DMS53 (cell line): ENCODE results near the gene PDE10A.
"Not testable (repeated sequence)": the region's sequence is repeated elsewhere in the genome, so short reads cannot be mapped to it uniquely, and the experiment has no call there.

Source experiments
- DNase-seq: peaks from one replicate; lab custom pipeline; 2025; lab: John Stamatoyannopoulos, UW

The PDE10A gene

GRCh38 chr6:165624871-165625639 lies 38.0 kb downstream of the PDE10A start:
- DNase-seq: no peak

- no peak for DNase-seq
Measured at GRCh38 chr6:165621940-165622339, 41.1 kb downstream of the PDE10A start.

DNA sequence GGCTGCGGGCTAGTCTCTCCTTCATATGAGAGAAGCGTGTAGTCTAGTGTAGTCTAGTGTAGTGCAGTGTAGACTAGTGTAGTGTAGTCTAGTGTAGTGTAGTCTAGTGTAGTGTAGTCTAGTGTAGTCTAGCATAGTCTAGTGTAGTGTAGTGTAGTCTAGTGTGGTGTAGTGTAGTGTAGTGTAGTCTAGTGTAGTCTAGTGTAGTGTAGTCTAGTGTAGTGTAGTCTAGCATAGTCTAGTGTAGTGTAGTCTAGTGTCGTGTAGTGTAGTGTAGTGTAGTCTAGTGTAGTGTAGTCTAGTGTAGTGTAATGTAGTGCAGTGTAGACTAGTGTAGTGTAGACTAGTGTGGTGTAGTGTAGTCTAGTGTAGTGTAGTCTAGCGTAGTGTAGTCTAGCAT lies 44.1 kb downstream of the PDE10A start:
- not testable (repeated sequence) for DNase-seq

GRCh38 chr6:165618241-165618640 lies 44.8 kb downstream of the PDE10A start:
- no peak for DNase-seq

GRCh38 chr6:165617528-165617927 lies 45.5 kb downstream of the PDE10A start:
- DNase-seq: no peak

DNA sequence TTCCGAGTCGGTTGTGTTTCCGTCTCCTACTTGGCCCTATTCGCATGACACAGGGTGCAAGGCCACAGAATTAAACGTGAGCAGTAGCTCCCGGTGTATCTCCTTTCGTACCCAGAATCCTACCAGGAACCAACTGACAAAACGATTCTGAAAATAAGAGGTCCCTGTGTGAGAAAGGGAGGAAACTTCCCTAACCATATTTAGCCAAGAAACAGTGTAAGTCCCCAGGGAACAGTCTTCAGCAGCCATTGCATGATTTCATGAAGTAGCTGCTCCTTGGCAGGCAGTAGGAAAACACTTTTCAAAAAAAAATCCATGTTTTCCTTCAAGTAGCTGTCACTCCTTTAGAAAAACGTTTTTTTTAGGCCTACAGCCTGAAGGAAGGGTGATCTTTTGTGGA lies 46.9 kb downstream of the PDE10A start:
- no peak for DNase-seq

GRCh38 chr6:165615636-165616035 lies 47.4 kb downstream of the PDE10A start:
- DNase-seq: no peak

- DNase-seq: no peak
Measured at GRCh38 chr6:165611294-165611693, 51.7 kb downstream of the PDE10A start.

DNA sequence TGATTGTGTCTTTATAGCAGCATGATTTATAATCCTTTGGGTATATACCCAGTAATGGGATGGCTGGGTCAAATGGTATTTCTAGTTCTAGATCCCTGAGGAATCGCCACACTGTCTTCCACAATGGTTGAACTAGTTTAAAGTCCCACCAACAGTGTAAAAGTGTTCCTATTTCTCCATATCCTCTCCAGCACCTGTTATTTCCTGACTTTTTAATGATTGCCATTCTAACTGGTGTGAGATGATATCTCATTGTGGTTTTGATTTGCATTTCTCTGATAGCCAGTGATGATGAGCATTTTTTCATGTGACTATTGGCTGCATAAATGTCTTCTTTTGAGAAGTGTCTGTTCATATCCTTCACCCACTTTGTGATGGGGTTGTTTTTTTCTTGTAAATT lies 54.5 kb downstream of the PDE10A start:
- DNase-seq: not testable (repeated sequence)

DNA sequence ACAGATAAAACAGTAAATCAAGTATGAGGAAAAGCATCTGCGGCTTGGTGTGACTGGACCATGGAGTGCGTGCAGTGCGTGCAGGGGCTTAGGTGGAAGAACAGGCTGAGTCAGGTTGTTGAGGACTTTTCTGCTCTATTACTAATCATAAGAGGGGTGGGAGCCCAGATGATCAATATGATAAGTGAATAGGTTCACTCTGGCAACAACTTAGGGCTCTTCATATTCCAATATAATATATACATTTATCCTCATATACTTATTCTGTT lies 56.4 kb downstream of the PDE10A start:
- no peak for DNase-seq

GRCh38 chr6:165605901-165606739 lies 56.9 kb downstream of the PDE10A start:
- peak; percentile 3 for DNase-seq

DNA sequence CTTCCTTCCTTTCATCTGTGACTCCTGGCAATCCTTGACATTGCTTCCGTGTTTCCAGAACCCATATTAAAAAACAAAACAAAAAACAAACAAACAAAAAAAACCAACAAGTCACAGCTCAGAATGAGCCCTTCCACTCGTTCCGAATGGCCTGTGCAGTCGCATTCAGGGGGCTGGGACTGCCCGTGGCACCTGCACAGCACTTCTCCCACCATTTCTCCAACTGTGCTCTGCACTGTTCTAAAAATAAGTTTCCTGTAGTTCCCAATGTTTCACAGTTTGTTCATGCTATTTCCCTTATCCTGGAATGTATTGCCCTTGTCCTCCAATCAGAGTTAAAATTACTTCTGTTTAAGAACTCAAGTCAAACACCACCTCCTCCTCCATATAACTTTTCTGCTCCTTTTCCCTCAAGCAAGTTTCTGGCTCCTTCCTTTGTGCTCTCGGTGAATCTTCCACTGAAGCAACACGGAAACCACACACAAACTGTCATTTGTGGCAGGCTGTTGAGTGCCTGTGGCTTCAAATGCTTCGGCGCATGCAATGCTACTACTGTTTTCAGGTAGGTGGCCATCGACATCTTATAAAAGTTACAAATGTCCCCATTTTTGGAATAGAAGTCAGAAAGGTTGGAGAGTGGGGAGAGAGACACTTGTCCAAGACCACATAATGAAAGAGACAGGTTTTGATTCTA lies 57.7 kb downstream of the PDE10A start:
- no peak for DNase-seq

GRCh38 chr6:165602291-165602690 lies 60.8 kb downstream of the PDE10A start:
- DNase-seq: no peak

- no peak for DNase-seq
Measured at GRCh38 chr6:165600606-165601005, 62.4 kb downstream of the PDE10A start.

GRCh38 chr6:165599596-165600487 lies 63.2 kb downstream of the PDE10A start:
- DNase-seq: no peak

DNA sequence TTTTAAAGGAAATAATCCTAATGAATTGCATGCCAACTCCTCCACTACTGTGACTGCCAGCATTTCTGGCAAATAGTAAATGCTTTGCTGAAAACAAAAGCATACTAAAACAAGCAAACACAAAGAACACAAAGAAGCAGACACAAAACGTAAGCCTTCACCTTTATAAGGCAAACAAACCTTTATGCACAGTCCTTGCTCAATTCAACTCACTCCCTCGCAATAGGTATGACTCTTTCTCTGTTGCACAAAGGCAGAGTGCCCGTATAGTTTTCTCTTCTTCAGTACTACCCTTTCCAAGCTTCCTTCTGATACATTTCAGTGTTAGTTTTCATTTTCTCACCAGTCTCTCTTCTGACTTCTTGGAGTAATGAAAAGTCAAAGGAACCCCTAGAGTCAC lies 63.9 kb downstream of the PDE10A start:
- no peak for DNase-seq

GRCh38 chr6:165597821-165598220 lies 65.2 kb downstream of the PDE10A start:
- no peak for DNase-seq

- no peak for DNase-seq
Measured at GRCh38 chr6:165594584-165595333, 68.3 kb downstream of the PDE10A start.

GRCh38 chr6:165592947-165593346 lies 70.1 kb downstream of the PDE10A start:
- DNase-seq: not testable (repeated sequence)

DNA sequence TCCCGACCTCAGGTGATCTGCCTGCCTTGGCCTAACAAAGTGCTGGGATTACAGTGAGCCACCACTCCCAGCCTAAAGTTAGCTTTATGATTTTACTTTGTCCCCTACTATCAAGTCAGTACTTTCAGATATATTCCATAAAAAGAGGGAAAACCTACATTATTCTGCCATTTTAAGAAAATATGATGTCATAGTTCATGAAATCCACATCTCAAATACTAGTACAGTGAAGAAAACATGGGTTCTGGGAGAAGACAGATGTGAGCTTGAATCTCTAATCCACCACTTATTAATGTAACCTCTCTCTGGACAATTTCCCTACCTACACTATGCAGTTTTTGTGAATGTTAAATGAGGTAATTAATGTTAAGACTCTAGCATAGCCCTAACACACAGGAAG lies 74.5 kb downstream of the PDE10A start:
- no peak for DNase-seq

DNA sequence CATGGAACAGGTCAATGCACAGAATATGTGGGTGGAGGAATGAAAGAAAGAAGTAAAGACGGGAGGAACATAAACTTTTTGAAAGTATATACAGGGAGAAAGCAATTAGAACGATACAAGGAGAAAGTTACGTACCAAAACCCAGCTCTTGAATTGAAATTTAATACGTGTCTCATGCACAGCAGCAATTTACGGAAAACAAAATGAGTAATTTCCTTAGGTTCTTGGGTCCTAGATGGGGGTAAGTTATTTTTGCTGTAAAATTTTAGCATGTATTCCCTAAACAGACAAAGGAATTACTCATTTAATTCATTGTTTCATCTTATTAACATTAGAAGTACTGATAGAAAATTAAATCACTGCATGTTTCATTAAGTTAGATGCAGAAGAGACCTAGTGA lies 75.8 kb downstream of the PDE10A start:
- DNase-seq: no peak
